HCT116 (cell line): ENCODE data around the gene RPS2. TPM values are rescaled to one million over a fixed set of nuclear protein-coding genes. Genes with fewer than 3 reads are reported as not detected.

Experiments
- ATAC-seq: fragments of 200-7000 bp; cut with Tn5 transposase; 2 replicates; pipeline ENCODE4 v1.9.1; 2020; ENCODE audit warnings: mild to moderate bottlenecking, moderate library complexity
- BruUV-seq: library from RNA; stranded (reverse); fragments of 400-500 nt; replicated peaks from 2 replicates; lab custom pipeline; 2021; lab: Mats Ljungman, UMichigan
- CTCF ChIA-PET: fragments of 300-600 bp; sonication (Branson Sonifier 250); formaldehyde crosslinking; loops from one replicate; lab custom pipeline; 2021; ENCODE audit warnings: antibody characterized with exemption; lab: Charles Lee
- POLR2A ChIA-PET: fragments of 300-600, 350-600 bp; sonication (Branson Sonifier 250); formaldehyde crosslinking; loops from one replicate; lab custom pipeline; 2021; ENCODE audit warnings: antibody characterized with exemption; lab: Charles Lee
- RAD21 ChIA-PET, 2 experiments: fragments of 300-600 bp; sonication (Branson Sonifier 250); formaldehyde crosslinking; loops; one replicate each; lab custom pipeline; 2023; ENCODE audit warnings: low total read pairs in 2 of 2; ENCODE audit not compliant: uncharacterized antibody in 2 of 2, unreplicated experiment in 2 of 2, low non-redundant PET in 1 of 2; lab: Charles Lee
- DNase-seq: peaks from one replicate; pipeline ENCODE4 v3.0.0-alpha.2; 2010; ENCODE audit warnings: low read depth, low spot score
- H2AFZ ChIP-seq: fragments of 200-600 bp; shearing (Covaris generic), sonication (generic); 2 replicates; pipeline ENCODE4 v1.6.1; 2017; ENCODE audit warnings: low read depth, mixed run types, mixed read lengths, antibody characterized with exemption, low read length; ENCODE audit not compliant: poor library complexity, severe bottlenecking
- H3K27ac ChIP-seq: 2 replicates; pipeline ENCODE4 v1.5.1; 2012; ENCODE audit warnings: low read depth, low read length
- H3K27me3 ChIP-seq: fragments of 200-600 bp; sonication (generic); 2 replicates; pipeline ENCODE4 v1.6.1; 2016; ENCODE audit warnings: mixed run types, low read length, mixed read lengths; ENCODE audit not compliant: insufficient read depth
- H3K36me3 ChIP-seq, 2 experiments: fragments of 200-500 bp in 1 of 2; fragments of 200-600 bp in 1 of 2; sonication (Bioruptor generic) in 1 of 2; sonication (generic) in 1 of 2; 2 replicates each; pipeline versions ENCODE4 v1.5.1 to v1.6.1; 2014 to 2016; ENCODE audit warnings: low read length in 2 of 2, inconsistent platforms in 1 of 2, mixed read lengths in 1 of 2, mixed run types in 1 of 2; ENCODE audit not compliant: insufficient read depth in 2 of 2, control insufficient read depth in 1 of 2
- H3K4me1 ChIP-seq, 2 experiments: fragments of 200-600 bp in 1 of 2; sonication (generic) in 1 of 2; 2 replicates each; pipeline versions ENCODE4 v1.5.1 to v1.6.1; 2012 to 2017; ENCODE audit warnings: low read length in 2 of 2, inconsistent platforms in 1 of 2, mild to moderate bottlenecking in 1 of 2, mixed read lengths in 1 of 2, mixed run types in 1 of 2, moderate library complexity in 1 of 2; ENCODE audit not compliant: insufficient read depth in 2 of 2, control insufficient read depth in 1 of 2
- H3K4me2 ChIP-seq: fragments of 200-600 bp; sonication (generic); 2 replicates; pipeline ENCODE4 v1.6.1; 2017; ENCODE audit warnings: mixed run types, low read length, mixed read lengths
- H3K4me3 ChIP-seq, 2 experiments: fragments of 200-600 bp in 1 of 2; sonication (generic) in 1 of 2; replicated peaks in 1 of 2; 2 replicates each; pipeline ENCODE4 v1.5.1; 2011 to 2016; ENCODE audit warnings: low read length in 2 of 2, control low read depth in 1 of 2, low read depth in 1 of 2, mild to moderate bottlenecking in 1 of 2, mixed read lengths in 1 of 2, mixed run types in 1 of 2
- H3K79me2 ChIP-seq: fragments of 200-600 bp; sonication (generic); 2 replicates; pipeline ENCODE4 v1.6.1; 2017; ENCODE audit warnings: mild to moderate bottlenecking, mixed run types, low read length, moderate library complexity, mixed read lengths; ENCODE audit not compliant: insufficient read depth
- H3K9ac ChIP-seq: fragments of 200-600 bp; sonication (generic); 2 replicates; pipeline ENCODE4 v1.6.1; 2016; ENCODE audit warnings: low read length, mixed read lengths
- H3K9me2 ChIP-seq: fragments of 200-600 bp; sonication (generic), shearing (Covaris generic); 2 replicates; pipeline ENCODE4 v1.6.1; 2017; ENCODE audit warnings: mixed run types, mild to moderate bottlenecking, moderate library complexity; ENCODE audit not compliant: insufficient read depth
- H3K9me3 ChIP-seq, 2 experiments: fragments of 200-500 bp in 1 of 2; fragments of 200-600 bp in 1 of 2; sonication (Bioruptor generic) in 1 of 2; sonication (generic) in 1 of 2; 2 replicates each; pipeline ENCODE4 v1.6.1; 2014 to 2017; ENCODE audit warnings: low read length in 2 of 2, mixed read lengths in 2 of 2, inconsistent platforms in 1 of 2, low read depth in 1 of 2, mild to moderate bottlenecking in 1 of 2, mixed run types in 1 of 2, moderate library complexity in 1 of 2; ENCODE audit not compliant: control insufficient read depth in 1 of 2, insufficient read depth in 1 of 2
- H4K20me1 ChIP-seq: fragments of 200-600 bp; sonication (generic), shearing (Covaris generic); 2 replicates; pipeline ENCODE4 v1.6.1; 2017; ENCODE audit warnings: mixed run types, mild to moderate bottlenecking, moderate library complexity; ENCODE audit not compliant: insufficient read depth
- CBX3 ChIP-seq: IDR thresholded peaks from 2 replicates; pipeline ENCODE4 v1.6.1; 2012; ENCODE audit warnings: low read depth
- CEBPB ChIP-seq: IDR thresholded peaks from 2 replicates; pipeline ENCODE4 v1.6.1; 2012; ENCODE audit warnings: low read depth
- EGR1 ChIP-seq: IDR thresholded peaks from 2 replicates; pipeline ENCODE4 v1.6.1; 2012; ENCODE audit warnings: low read depth
- EZH2 ChIP-seq: fragments of 200-600 bp; sonication (generic); IDR thresholded peaks from 2 replicates; pipeline ENCODE4 v1.6.1; 2017; ENCODE audit warnings: antibody characterized with exemption, mixed run types
- EZH2phosphoT487 ChIP-seq: fragments of 200-600 bp; IDR thresholded peaks from 2 replicates; pipeline ENCODE4 v1.6.1; 2018; ENCODE audit warnings: antibody characterized with exemption, borderline replicate concordance
- FOSL1 ChIP-seq: IDR thresholded peaks from 2 replicates; pipeline ENCODE4 v1.6.1; 2012; ENCODE audit warnings: low read depth
- MAX ChIP-seq: IDR thresholded peaks from 2 replicates; pipeline ENCODE4 v1.6.1; 2012
- RAD21 ChIP-seq: IDR thresholded peaks from 2 replicates; pipeline ENCODE4 v1.6.1; 2012; ENCODE audit warnings: low read depth, mild to moderate bottlenecking
- SP1 ChIP-seq: IDR thresholded peaks from 2 replicates; pipeline ENCODE4 v1.6.1; 2012; ENCODE audit warnings: low read depth
- ZFX ChIP-seq: fragments of 450-650 bp; IDR thresholded peaks from 2 replicates; pipeline ENCODE4 v1.6.1; 2017
- ZNF274 ChIP-seq: fragments of 200-500 bp; sonication (Bioruptor generic); IDR thresholded peaks from 2 replicates; pipeline ENCODE4 v1.6.1; 2014; ENCODE audit warnings: mild to moderate bottlenecking, low read depth, low read length, inconsistent platforms
- intact Hi-C: fragments of 100-400 bp; cut with micrococcal nuclease; formaldehyde crosslinking; loops from 2 replicates; pipeline ENCODE4 v1.10.0; 2022
- total RNA-seq: library from RNA; stranded (reverse); gene quantifications from one replicate; pipeline ENCODE4 v1.2.1, GENCODE V29; 2021; ENCODE audit not compliant: unreplicated experiment
- TF ChIP-seq, protein P1 (sequence below): IDR thresholded peaks from 2 replicates; pipeline ENCODE4 v1.6.1; 2012; ENCODE audit warnings: low read depth
- TF ChIP-seq, protein P2 (sequence below): IDR thresholded peaks from 2 replicates; pipeline ENCODE4 v1.6.1; 2012
- TF ChIP-seq, protein P3 (sequence below): IDR thresholded peaks from 2 replicates; pipeline ENCODE4 v1.6.1; 2011; ENCODE audit warnings: mild to moderate bottlenecking, low read length, moderate library complexity; ENCODE audit not compliant: insufficient replicate concordance; ENCODE audit errors: extremely low read depth

RPS2 gene
- total RNA-seq, 1 experiment from 2014 or later: 6,265 TPM

DNA sequence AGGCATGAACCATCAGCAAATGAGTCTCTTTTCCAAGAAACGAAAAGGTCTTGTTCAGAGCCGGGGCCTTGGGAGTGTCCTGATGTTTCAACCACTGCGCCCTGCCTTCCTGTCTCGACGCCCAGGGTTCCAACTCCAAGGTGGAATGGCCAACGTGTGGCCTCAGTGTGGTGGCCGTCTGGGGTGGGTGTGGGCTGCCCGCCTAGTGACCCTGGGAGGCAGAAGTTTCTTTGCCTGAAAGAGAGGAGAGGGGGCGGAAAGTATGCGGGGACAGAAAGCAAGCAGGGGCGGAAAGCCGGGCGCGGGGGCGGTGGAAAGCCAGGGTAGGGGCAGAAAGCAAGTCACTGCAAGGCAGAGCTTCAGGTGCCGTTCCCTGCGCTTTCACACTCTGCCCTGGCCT, 25.7 kb downstream of the RPS2 start:
- ChIA-PET POLR2A (no interaction called here), CTCF (interaction anchor here (2.1 kb wide), 1 partner anchor 16 kb away, joined by 4 read pairs; no protein-coding TSS in a partner anchor), RAD21 (no interaction called here)
- H3K9ac ChIP-seq: no peak overlapping the region
- no peak overlapping the region for H2AFZ ChIP-seq
- H3K4me1 ChIP-seq: peaks cover 25 to 35% of the 10 kb centered on the region in 2 experiments
- no peak overlapping the region for H3K4me3 ChIP-seq
- no peak overlapping the region for H3K4me2 ChIP-seq
- H3K79me2 ChIP-seq: no peaks in the 10 kb centered on the region
- no peaks in the 10 kb centered on the region for H4K20me1 ChIP-seq
- intact Hi-C loops: no loop called here
- no peak for TF ChIP-seq EZH2
- TF ChIP-seq, protein P1, sequence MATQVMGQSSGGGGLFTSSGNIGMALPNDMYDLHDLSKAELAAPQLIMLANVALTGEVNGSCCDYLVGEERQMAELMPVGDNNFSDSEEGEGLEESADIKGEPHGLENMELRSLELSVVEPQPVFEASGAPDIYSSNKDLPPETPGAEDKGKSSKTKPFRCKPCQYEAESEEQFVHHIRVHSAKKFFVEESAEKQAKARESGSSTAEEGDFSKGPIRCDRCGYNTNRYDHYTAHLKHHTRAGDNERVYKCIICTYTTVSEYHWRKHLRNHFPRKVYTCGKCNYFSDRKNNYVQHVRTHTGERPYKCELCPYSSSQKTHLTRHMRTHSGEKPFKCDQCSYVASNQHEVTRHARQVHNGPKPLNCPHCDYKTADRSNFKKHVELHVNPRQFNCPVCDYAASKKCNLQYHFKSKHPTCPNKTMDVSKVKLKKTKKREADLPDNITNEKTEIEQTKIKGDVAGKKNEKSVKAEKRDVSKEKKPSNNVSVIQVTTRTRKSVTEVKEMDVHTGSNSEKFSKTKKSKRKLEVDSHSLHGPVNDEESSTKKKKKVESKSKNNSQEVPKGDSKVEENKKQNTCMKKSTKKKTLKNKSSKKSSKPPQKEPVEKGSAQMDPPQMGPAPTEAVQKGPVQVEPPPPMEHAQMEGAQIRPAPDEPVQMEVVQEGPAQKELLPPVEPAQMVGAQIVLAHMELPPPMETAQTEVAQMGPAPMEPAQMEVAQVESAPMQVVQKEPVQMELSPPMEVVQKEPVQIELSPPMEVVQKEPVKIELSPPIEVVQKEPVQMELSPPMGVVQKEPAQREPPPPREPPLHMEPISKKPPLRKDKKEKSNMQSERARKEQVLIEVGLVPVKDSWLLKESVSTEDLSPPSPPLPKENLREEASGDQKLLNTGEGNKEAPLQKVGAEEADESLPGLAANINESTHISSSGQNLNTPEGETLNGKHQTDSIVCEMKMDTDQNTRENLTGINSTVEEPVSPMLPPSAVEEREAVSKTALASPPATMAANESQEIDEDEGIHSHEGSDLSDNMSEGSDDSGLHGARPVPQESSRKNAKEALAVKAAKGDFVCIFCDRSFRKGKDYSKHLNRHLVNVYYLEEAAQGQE: no peak
- TF ChIP-seq, protein P2, sequence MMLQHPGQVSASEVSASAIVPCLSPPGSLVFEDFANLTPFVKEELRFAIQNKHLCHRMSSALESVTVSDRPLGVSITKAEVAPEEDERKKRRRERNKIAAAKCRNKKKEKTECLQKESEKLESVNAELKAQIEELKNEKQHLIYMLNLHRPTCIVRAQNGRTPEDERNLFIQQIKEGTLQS: no peak
- TF ChIP-seq SP1: no peak
- TF ChIP-seq CBX3: no peak
- H3K9me3 ChIP-seq: no peaks in the 10 kb centered on the region
- H3K27ac ChIP-seq: no peak overlapping the region
- peaks cover 5 to 6% of the 10 kb centered on the region in 2 experiments; a peak in 3 of 4 replicates for H3K36me3 ChIP-seq
- H3K9me2 ChIP-seq: no peaks in the 10 kb centered on the region
- ATAC-seq: no peak
- no peaks in the 10 kb centered on the region for H3K27me3 ChIP-seq
- no peak for DNase-seq
- no TSS peak for BruUV-seq

DNA sequence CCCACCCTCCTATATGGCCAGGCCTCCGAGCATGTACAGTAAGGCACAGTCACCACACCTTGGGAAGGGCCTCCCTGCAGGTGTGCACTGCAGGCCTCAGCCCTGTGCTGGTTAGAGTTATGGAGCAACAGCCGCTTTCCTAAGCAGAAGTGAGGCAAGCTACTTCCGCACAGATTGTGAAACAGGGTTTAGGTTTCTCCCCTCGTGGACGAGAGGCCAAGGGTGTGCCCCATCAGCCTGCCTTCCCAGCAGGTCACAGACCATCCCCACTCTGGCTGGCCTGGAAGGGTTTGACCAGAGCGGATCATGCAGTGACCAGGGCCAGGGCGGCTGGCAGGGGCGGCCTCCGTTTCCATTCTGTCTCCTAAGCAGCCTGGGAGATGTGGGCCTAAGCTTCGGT, 26.3 kb downstream of the RPS2 start:
- Histone ChIP-seq H4K20me1 (no peaks in the 10 kb centered on the region), H3K36me3 (peaks cover 5 to 6% of the 10 kb centered on the region in 2 experiments; a peak in 3 of 4 replicates), H3K4me1 (peaks cover 20 to 29% of the 10 kb centered on the region in 2 experiments), H2AFZ (no peak overlapping the region), H3K9ac (no peak overlapping the region), H3K9me2 (no peaks in the 10 kb centered on the region), H3K4me2 (no peak overlapping the region), H3K27me3 (no peaks in the 10 kb centered on the region), H3K9me3 (no peaks in the 10 kb centered on the region), H3K79me2 (no peaks in the 10 kb centered on the region), H3K4me3 (no peak overlapping the region), H3K27ac (no peak overlapping the region)
- BruUV-seq: no TSS peak
- ATAC-seq: no peak
- intact Hi-C loops: no loop called here
- ChIA-PET CTCF (no interaction called here), RAD21 (no interaction called here), POLR2A (no interaction called here)
- DNase-seq: no peak
- TF ChIP-seq EZH2phosphoT487 (no peak), ZNF274 (no peak), MAX (no peak), ZFX (no peak), CEBPB (no peak), CBX3 (no peak), FOSL1 (no peak), RAD21 (no peak), EGR1 (no peak)
- TF ChIP-seq, protein P2: no peak
- TF ChIP-seq, protein P3, sequence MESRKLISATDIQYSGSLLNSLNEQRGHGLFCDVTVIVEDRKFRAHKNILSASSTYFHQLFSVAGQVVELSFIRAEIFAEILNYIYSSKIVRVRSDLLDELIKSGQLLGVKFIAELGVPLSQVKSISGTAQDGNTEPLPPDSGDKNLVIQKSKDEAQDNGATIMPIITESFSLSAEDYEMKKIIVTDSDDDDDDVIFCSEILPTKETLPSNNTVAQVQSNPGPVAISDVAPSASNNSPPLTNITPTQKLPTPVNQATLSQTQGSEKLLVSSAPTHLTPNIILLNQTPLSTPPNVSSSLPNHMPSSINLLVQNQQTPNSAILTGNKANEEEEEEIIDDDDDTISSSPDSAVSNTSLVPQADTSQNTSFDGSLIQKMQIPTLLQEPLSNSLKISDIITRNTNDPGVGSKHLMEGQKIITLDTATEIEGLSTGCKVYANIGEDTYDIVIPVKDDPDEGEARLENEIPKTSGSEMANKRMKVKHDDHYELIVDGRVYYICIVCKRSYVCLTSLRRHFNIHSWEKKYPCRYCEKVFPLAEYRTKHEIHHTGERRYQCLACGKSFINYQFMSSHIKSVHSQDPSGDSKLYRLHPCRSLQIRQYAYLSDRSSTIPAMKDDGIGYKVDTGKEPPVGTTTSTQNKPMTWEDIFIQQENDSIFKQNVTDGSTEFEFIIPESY: no peak
